DOHH2 (cell line): ENCODE measurements around the gene CALHM1.

Source experiments
- H3F3A ChIP-seq: fragments of 200-600 bp; sonication (generic), shearing (Covaris generic); 2 replicates; pipeline ENCODE4 v1.6.0; 2016; ENCODE audit warnings: antibody characterized with exemption, mild to moderate bottlenecking; ENCODE audit not compliant: control insufficient read depth, insufficient read depth
- H3K27ac ChIP-seq: fragments of 200-600 bp; sonication (generic); 2 replicates; pipeline ENCODE4 v1.5.1; 2014; ENCODE audit warnings: low read depth, mild to moderate bottlenecking, low read length, moderate library complexity
- H3K27me3 ChIP-seq: fragments of 200-600 bp; sonication (generic); 2 replicates; pipeline ENCODE4 v1.6.1; 2014; ENCODE audit warnings: mild to moderate bottlenecking, low read length, mixed read lengths; ENCODE audit not compliant: control insufficient read depth
- H3K36me3 ChIP-seq: fragments of 200-600 bp; sonication (generic); 2 replicates; pipeline ENCODE4 v1.6.1; 2014; ENCODE audit warnings: mild to moderate bottlenecking, low read length, moderate library complexity, mixed read lengths; ENCODE audit not compliant: control insufficient read depth
- H3K4me1 ChIP-seq: fragments of 200-600 bp; sonication (generic); 2 replicates; pipeline ENCODE4 v1.6.1; 2014; ENCODE audit warnings: mild to moderate bottlenecking, low read length, mixed read lengths; ENCODE audit not compliant: control insufficient read depth
- H3K4me2 ChIP-seq: fragments of 200-600 bp; sonication (generic); 2 replicates; pipeline ENCODE4 v1.6.0; 2014; ENCODE audit warnings: mild to moderate bottlenecking, low read length, moderate library complexity
- H3K4me3 ChIP-seq: fragments of 200-600 bp; sonication (generic); 2 replicates; pipeline ENCODE4 v1.5.1; 2014; ENCODE audit warnings: mild to moderate bottlenecking, low read length, mixed read lengths
- H3K79me2 ChIP-seq: fragments of 200-600 bp; sonication (generic); 2 replicates; pipeline ENCODE4 v1.6.1; 2014; ENCODE audit warnings: mild to moderate bottlenecking, low read length, mixed read lengths; ENCODE audit not compliant: control insufficient read depth
- H3K9me2 ChIP-seq: fragments of 200-600 bp; sonication (generic); replicated peaks from 2 replicates; pipeline ENCODE4 v1.6.1; 2014; ENCODE audit warnings: mild to moderate bottlenecking, low read length, mixed read lengths; ENCODE audit not compliant: control insufficient read depth
- H3K9me3 ChIP-seq: fragments of 200-600 bp; sonication (generic); 2 replicates; pipeline ENCODE4 v1.6.1; 2014; ENCODE audit warnings: antibody characterized with exemption, low read length, mixed read lengths; ENCODE audit not compliant: control insufficient read depth, insufficient read depth
- H4K20me1 ChIP-seq: fragments of 200-600 bp; sonication (generic); 2 replicates; pipeline ENCODE4 v1.6.0; 2014; ENCODE audit warnings: low read depth, mild to moderate bottlenecking, antibody characterized with exemption, low read length, moderate library complexity; ENCODE audit not compliant: control insufficient read depth, insufficient read depth
- CTCF ChIP-seq: fragments of 200-600 bp; sonication (generic); IDR thresholded peaks from one replicate; pipeline ENCODE4 v1.5.1; 2014; ENCODE audit warnings: antibody characterized with exemption, mild to moderate bottlenecking, low read depth, low read length; ENCODE audit not compliant: poor library complexity, severe bottlenecking
- EZH2phosphoT487 ChIP-seq: fragments of 200-600 bp; sonication (generic); IDR thresholded peaks from 2 replicates; pipeline ENCODE4 v1.6.1; 2017; ENCODE audit warnings: borderline replicate concordance, mild to moderate bottlenecking, antibody characterized with exemption, low read length, moderate library complexity, mixed read lengths

CALHM1 gene

GRCh38 chr10:103442031-103442461 is 16.7 kb downstream of the CALHM1 start:
- Histone ChIP-seq H3K4me1 (peaks cover 1% of the 10 kb centered on the region), H3K27ac (no peak overlapping the region), H3K27me3 (no peaks in the 10 kb centered on the region), H3K9me2 (no peaks in the 10 kb centered on the region), H3K36me3 (peaks cover 94% of the 10 kb centered on the region), H3K4me3 (no peak overlapping the region), H3K9me3 (no peaks in the 10 kb centered on the region), H4K20me1 (no peaks in the 10 kb centered on the region), H3K4me2 (no peak overlapping the region), H3K79me2 (no peaks in the 10 kb centered on the region), H3F3A (no peaks in the 10 kb centered on the region)
- TF ChIP-seq CTCF (no peak), EZH2phosphoT487 (no peak)

GRCh38 chr10:103441611-103442010 is 17.1 kb downstream of the CALHM1 start:
- H3K9me2 ChIP-seq = no peaks in the 10 kb centered on the region
- H3K27ac ChIP-seq = no peak overlapping the region
- TF ChIP-seq CTCF = no peak
- no peak for TF ChIP-seq EZH2phosphoT487
- H3K4me1 ChIP-seq = peaks cover 6% of the 10 kb centered on the region
- no peaks in the 10 kb centered on the region for H3F3A ChIP-seq
- no peak overlapping the region for H3K4me3 ChIP-seq
- H3K27me3 ChIP-seq = no peaks in the 10 kb centered on the region
- peaks cover 95% of the 10 kb centered on the region for H3K36me3 ChIP-seq
- no peaks in the 10 kb centered on the region for H3K9me3 ChIP-seq
- H4K20me1 ChIP-seq = no peaks in the 10 kb centered on the region
- peaks cover 2% of the 10 kb centered on the region; the same call in 1 of the 2 replicates for H3K79me2 ChIP-seq
- H3K4me2 ChIP-seq = no peak overlapping the region

GRCh38 chr10:103441206-103441605 is 17.5 kb downstream of the CALHM1 start:
- Histone ChIP-seq H3K4me1 (peaks cover 10% of the 10 kb centered on the region), H3K9me2 (no peaks in the 10 kb centered on the region), H4K20me1 (no peaks in the 10 kb centered on the region), H3K27me3 (no peaks in the 10 kb centered on the region), H3F3A (no peaks in the 10 kb centered on the region), H3K79me2 (peaks cover 6% of the 10 kb centered on the region), H3K9me3 (no peaks in the 10 kb centered on the region), H3K4me3 (no peak overlapping the region), H3K4me2 (no peak overlapping the region), H3K27ac (no peak overlapping the region), H3K36me3 (peaks cover 95% of the 10 kb centered on the region)
- TF ChIP-seq EZH2phosphoT487 (no peak), CTCF (no peak)

GRCh38 chr10:103440416-103440815 is 18.3 kb downstream of the CALHM1 start:
- TF ChIP-seq EZH2phosphoT487 (no peak), CTCF (no peak)
- Histone ChIP-seq H3K27me3 (no peaks in the 10 kb centered on the region), H3F3A (no peaks in the 10 kb centered on the region), H3K4me3 (no peak overlapping the region), H3K27ac (no peak overlapping the region), H3K36me3 (peaks cover 95% of the 10 kb centered on the region), H3K9me3 (no peaks in the 10 kb centered on the region), H3K4me1 (peaks cover 17% of the 10 kb centered on the region), H3K9me2 (no peaks in the 10 kb centered on the region), H3K79me2 (peaks cover 13% of the 10 kb centered on the region), H4K20me1 (no peaks in the 10 kb centered on the region), H3K4me2 (no peak overlapping the region)
